ENCODE measurements around the gene HBP1. TPM values are rescaled to one million over a fixed set of nuclear protein-coding genes. Genes with fewer than 3 reads are reported as not detected.

Gene HBP1
- total and polyA plus RNA-seq, 2 of the 13 experiments (the other 11 are each of a cell fraction or from before 2014, with no cell fraction given) = 22.9 to 44.1 TPM

DNA sequence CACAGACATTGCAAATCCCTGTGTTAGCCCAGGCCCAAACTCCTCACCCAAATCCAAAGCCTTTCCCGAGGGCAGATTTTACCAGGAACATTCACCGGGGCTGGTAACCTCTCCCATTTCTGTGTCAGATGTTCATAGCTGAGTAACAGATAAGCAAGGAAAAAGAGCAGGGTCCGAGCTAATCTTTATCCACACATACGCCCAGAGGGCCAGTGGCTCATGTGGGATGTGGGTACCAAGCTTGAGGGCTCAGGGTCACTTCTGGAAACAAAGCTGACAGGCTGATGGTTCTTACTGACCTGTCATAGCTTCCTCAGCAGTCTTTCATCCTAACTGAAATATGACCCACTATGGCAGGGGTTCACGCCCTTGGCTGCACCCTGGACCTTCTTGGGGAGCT, 39.8 kb downstream of the HBP1 start (continued):
- TF ChIP-seq, protein P1, sequence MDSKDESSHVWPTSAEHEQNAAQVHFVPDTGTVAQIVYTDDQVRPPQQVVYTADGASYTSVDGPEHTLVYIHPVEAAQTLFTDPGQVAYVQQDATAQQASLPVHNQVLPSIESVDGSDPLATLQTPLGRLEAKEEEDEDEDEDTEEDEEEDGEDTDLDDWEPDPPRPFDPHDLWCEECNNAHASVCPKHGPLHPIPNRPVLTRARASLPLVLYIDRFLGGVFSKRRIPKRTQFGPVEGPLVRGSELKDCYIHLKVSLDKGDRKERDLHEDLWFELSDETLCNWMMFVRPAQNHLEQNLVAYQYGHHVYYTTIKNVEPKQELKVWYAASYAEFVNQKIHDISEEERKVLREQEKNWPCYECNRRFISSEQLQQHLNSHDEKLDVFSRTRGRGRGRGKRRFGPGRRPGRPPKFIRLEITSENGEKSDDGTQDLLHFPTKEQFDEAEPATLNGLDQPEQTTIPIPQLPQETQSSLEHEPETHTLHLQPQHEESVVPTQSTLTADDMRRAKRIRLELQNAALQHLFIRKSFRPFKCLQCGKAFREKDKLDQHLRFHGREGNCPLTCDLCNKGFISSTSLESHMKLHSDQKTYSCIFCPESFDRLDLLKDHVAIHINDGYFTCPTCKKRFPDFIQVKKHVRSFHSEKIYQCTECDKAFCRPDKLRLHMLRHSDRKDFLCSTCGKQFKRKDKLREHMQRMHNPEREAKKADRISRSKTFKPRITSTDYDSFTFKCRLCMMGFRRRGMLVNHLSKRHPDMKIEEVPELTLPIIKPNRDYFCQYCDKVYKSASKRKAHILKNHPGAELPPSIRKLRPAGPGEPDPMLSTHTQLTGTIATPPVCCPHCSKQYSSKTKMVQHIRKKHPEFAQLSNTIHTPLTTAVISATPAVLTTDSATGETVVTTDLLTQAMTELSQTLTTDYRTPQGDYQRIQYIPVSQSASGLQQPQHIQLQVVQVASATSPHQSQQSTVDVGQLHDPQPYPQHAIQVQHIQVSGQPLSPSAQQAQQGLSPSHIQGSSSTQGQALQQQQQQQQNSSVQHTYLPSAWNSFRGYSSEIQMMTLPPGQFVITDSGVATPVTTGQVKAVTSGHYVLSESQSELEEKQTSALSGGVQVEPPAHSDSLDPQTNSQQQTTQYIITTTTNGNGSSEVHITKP (CRISPR knock-in tag; IDR thresholded peaks at IDR 0.05; ENCODE audit: low read depth) = no peak
- TF ChIP-seq PPARG (CRISPR knock-in tag; conservative IDR thresholded peaks at IDR 0.05) (no peak), ZNF451 (CRISPR knock-in tag; IDR thresholded peaks at IDR 0.05) (no peak), PHF21A (CRISPR knock-in tag; IDR thresholded peaks at IDR 0.05) (no peak)
- TF ChIP-seq, protein P2, sequence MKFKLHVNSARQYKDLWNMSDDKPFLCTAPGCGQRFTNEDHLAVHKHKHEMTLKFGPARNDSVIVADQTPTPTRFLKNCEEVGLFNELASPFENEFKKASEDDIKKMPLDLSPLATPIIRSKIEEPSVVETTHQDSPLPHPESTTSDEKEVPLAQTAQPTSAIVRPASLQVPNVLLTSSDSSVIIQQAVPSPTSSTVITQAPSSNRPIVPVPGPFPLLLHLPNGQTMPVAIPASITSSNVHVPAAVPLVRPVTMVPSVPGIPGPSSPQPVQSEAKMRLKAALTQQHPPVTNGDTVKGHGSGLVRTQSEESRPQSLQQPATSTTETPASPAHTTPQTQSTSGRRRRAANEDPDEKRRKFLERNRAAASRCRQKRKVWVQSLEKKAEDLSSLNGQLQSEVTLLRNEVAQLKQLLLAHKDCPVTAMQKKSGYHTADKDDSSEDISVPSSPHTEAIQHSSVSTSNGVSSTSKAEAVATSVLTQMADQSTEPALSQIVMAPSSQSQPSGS (CRISPR knock-in tag; IDR thresholded peaks at IDR 0.05) = no peak

DNA sequence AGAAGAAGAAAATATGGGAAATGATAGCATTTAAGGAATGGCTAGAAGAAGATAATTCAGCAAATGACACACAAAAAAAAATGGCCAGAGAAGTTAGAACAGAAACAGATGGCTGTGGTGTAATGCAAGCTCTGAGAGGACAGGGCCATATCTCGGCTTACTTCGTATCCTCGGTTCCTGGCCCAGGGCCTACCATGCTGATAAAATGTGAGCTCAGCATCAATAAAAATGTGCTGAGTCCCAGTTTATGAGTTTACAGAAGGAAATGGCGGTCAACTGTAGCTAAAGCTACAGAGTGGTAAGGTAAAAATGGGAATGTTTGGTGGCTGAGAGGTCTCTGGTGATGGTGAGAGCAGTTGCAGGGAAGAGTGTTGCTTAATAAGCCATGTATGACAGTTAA, 40.8 kb downstream of the HBP1 start:
- Histone ChIP-seq H3K4me2 (ENCODE audit: low read depth, low read length) (no peak overlapping the region), H3K36me3 (replicated peaks in 1 of 2; ENCODE audit: control insufficient read depth in 1 of 2, insufficient read depth in 2 of 2, low read length in 2 of 2) (peaks cover 6 to 32% of the 10 kb centered on the region in 2 experiments), H3K27me3 (ENCODE audit: control insufficient read depth in 1 of 2, insufficient read depth in 2 of 2, low read length in 2 of 2) (no peaks in the 10 kb centered on the region), H2AFZ (ENCODE audit: low read length) (no peak overlapping the region), H3K79me2 (ENCODE audit: insufficient read depth, low read length) (no peaks in the 10 kb centered on the region), H3K4me3 (replicated peaks in 1 of 3; ENCODE audit: insufficient read depth in 1 of 3, low read depth in 2 of 3, low read length in 3 of 3) (no peak overlapping the region), H4K20me1 (ENCODE audit: insufficient read depth, low read length) (no peaks in the 10 kb centered on the region), H3K4me1 (ENCODE audit: insufficient read depth, low read length) (no peaks in the 10 kb centered on the region), H3K9me3 (ENCODE audit: low read length) (no peaks in the 10 kb centered on the region), H3K27ac (ENCODE audit: extremely low read length, insufficient read depth, low read length) (no peak overlapping the region), H3K9ac (ENCODE audit: insufficient read depth, low read depth, low read length) (no peak overlapping the region)
- no TSS peak for BruUV-seq (replicated peaks)
- intact Hi-C loops (cut with micrococcal nuclease; ENCODE audit: unreplicated experiment) (no loop called here), in situ Hi-C loops (cut with HindIII; ENCODE audit: extremely low pct_ligation_motif_present, low pct_unique_long_range_greater_than_20kb) (loop anchor here (25.0 kb wide), 2 partner anchors 503 to 678 kb away; partner anchors contain the start of gene DLD)
- ATAC-seq (no peak), FAIRE-seq (no peak), DNase-seq (ENCODE audit: low spot score) (no peak)
- WGBS (ENCODE audit: low lambda C conversion rate) = 100% methylated on average over 4 of the region's 4 CpGs
- CTCF ChIA-PET (ENCODE audit: low intra/inter-chr PET ratio, low total read pairs) = no interaction called here
- POLR2A ChIA-PET = no interaction called here
- TF ChIP-seq, protein P3, sequence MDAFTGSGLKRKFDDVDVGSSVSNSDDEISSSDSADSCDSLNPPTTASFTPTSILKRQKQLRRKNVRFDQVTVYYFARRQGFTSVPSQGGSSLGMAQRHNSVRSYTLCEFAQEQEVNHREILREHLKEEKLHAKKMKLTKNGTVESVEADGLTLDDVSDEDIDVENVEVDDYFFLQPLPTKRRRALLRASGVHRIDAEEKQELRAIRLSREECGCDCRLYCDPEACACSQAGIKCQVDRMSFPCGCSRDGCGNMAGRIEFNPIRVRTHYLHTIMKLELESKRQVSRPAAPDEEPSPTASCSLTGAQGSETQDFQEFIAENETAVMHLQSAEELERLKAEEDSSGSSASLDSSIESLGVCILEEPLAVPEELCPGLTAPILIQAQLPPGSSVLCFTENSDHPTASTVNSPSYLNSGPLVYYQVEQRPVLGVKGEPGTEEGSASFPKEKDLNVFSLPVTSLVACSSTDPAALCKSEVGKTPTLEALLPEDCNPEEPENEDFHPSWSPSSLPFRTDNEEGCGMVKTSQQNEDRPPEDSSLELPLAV (CRISPR knock-in tag; conservative IDR thresholded peaks at IDR 0.05; ENCODE audit: low read depth) = no peak
- TF ChIP-seq, protein P4, sequence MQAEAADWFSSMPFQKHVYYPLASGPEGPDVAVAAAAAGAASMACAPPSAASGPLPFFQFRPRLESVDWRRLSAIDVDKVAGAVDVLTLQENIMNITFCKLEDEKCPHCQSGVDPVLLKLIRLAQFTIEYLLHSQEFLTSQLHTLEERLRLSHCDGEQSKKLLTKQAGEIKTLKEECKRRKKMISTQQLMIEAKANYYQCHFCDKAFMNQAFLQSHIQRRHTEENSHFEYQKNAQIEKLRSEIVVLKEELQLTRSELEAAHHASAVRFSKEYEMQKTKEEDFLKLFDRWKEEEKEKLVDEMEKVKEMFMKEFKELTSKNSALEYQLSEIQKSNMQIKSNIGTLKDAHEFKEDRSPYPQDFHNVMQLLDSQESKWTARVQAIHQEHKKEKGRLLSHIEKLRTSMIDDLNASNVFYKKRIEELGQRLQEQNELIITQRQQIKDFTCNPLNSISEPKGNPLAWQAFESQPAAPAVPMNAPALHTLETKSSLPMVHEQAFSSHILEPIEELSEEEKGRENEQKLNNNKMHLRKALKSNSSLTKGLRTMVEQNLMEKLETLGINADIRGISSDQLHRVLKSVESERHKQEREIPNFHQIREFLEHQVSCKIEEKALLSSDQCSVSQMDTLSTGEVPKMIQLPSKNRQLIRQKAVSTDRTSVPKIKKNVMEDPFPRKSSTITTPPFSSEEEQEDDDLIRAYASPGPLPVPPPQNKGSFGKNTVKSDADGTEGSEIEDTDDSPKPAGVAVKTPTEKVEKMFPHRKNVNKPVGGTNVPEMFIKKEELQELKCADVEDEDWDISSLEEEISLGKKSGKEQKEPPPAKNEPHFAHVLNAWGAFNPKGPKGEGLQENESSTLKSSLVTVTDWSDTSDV (CRISPR knock-in tag; IDR thresholded peaks at IDR 0.05) = no peak
- TF ChIP-seq, protein P5, sequence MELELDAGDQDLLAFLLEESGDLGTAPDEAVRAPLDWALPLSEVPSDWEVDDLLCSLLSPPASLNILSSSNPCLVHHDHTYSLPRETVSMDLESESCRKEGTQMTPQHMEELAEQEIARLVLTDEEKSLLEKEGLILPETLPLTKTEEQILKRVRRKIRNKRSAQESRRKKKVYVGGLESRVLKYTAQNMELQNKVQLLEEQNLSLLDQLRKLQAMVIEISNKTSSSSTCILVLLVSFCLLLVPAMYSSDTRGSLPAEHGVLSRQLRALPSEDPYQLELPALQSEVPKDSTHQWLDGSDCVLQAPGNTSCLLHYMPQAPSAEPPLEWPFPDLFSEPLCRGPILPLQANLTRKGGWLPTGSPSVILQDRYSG (CRISPR knock-in tag; IDR thresholded peaks at IDR 0.05) = no peak
- TF ChIP-seq ZNF883 (CRISPR knock-in tag; IDR thresholded peaks at IDR 0.05; ENCODE audit: not compliant biosample characterization) (no peak), MEF2D (CRISPR knock-in tag; IDR thresholded peaks at IDR 0.05) (no peak), CREM (IDR thresholded peaks at IDR 0.05) (no peak), CREM (CRISPR knock-in tag; IDR thresholded peaks at IDR 0.05) (no peak), ZBTB7A (CRISPR knock-in tag; IDR thresholded peaks at IDR 0.05) (no peak), ZNF546 (CRISPR knock-in tag; conservative IDR thresholded peaks at IDR 0.05) (no peak)

All from HepG2 (cell line).